NT2/D1 (cell line): ENCODE results near the gene TEX101.
"Not testable (repeated sequence)": the region's sequence is repeated elsewhere in the genome, so short reads cannot be mapped to it uniquely, and the experiment has no call there.

ENCODE experiments used
- DNase-seq: peaks from one replicate; pipeline ENCODE4 v3.0.0-alpha.2; 2011; ENCODE audit warnings: low read depth, low spot score
- H3K27me3 ChIP-seq: 2 replicates; pipeline ENCODE4 v1.6.0; 2011; ENCODE audit warnings: mild to moderate bottlenecking; ENCODE audit not compliant: insufficient read length, insufficient read depth
- H3K36me3 ChIP-seq: 2 replicates; pipeline ENCODE4 v1.6.1; 2011; ENCODE audit warnings: mild to moderate bottlenecking, low read length, mixed read lengths; ENCODE audit not compliant: insufficient read depth, insufficient read length
- H3K4me1 ChIP-seq: 2 replicates; pipeline ENCODE4 v1.5.1; 2011; ENCODE audit not compliant: insufficient read depth, insufficient read length
- H3K4me3 ChIP-seq: 2 replicates; pipeline ENCODE4 v1.5.1; 2011; ENCODE audit warnings: low read depth; ENCODE audit not compliant: insufficient read length
- H3K9ac ChIP-seq: 2 replicates; pipeline ENCODE4 v1.6.0; 2011; ENCODE audit warnings: low read depth; ENCODE audit not compliant: insufficient read length
- H3K9me3 ChIP-seq: 2 replicates; pipeline ENCODE4 v1.5.1; 2011; ENCODE audit warnings: mild to moderate bottlenecking, low read length; ENCODE audit not compliant: insufficient read depth
- SUZ12 ChIP-seq: IDR thresholded peaks from 2 replicates; pipeline ENCODE4 v1.6.1; 2011; ENCODE audit not compliant: insufficient read length, insufficient read depth; ENCODE audit errors: extremely low read depth
- YY1 ChIP-seq: IDR thresholded peaks from 2 replicates; pipeline ENCODE4 v1.6.1; 2011; ENCODE audit not compliant: insufficient read length, insufficient read depth
- ZNF274 ChIP-seq: IDR thresholded peaks from 2 replicates; pipeline ENCODE4 v1.6.1; 2011; ENCODE audit warnings: mild to moderate bottlenecking, low read depth, low read length

TEX101 gene

GRCh38 chr19:43433358-43433673 lies 18.6 kb downstream of the TEX101 start:
- Histone ChIP-seq H3K36me3 (no peaks in the 10 kb centered on the region), H3K4me3 (no peak overlapping the region), H3K27me3 (no peaks in the 10 kb centered on the region), H3K9ac (no peak overlapping the region), H3K9me3 (no peaks in the 10 kb centered on the region), H3K4me1 (no peaks in the 10 kb centered on the region)
- TF ChIP-seq ZNF274: no peak
- DNase-seq: no peak

- DNase-seq: no peak
- no peaks in the 10 kb centered on the region for H3K36me3 ChIP-seq
- H3K4me1 ChIP-seq: no peaks in the 10 kb centered on the region
- no peak overlapping the region for H3K4me3 ChIP-seq
- H3K9me3 ChIP-seq: no peaks in the 10 kb centered on the region
- no peak overlapping the region for H3K9ac ChIP-seq
- H3K27me3 ChIP-seq: no peaks in the 10 kb centered on the region
- TF ChIP-seq ZNF274 (no peak), SUZ12 (no peak), YY1 (no peak)
These were observed 19.0 kb downstream of the TEX101 start for GRCh38 chr19:43433689-43434088.

GRCh38 chr19:43435775-43436174 lies 21.1 kb downstream of the TEX101 start:
- no peak for TF ChIP-seq YY1
- TF ChIP-seq ZNF274: no peak
- TF ChIP-seq SUZ12: no peak
- H3K9me3 ChIP-seq: no peaks in the 10 kb centered on the region
- DNase-seq: no peak
- H3K4me3 ChIP-seq: no peak overlapping the region
- H3K27me3 ChIP-seq: no peaks in the 10 kb centered on the region
- no peaks in the 10 kb centered on the region for H3K36me3 ChIP-seq
- H3K9ac ChIP-seq: no peak overlapping the region
- H3K4me1 ChIP-seq: no peaks in the 10 kb centered on the region

- H3K9me3 ChIP-seq, H3K4me3 ChIP-seq, H3K4me1 ChIP-seq, H3K9ac ChIP-seq, H3K36me3 ChIP-seq, DNase-seq, H3K27me3 ChIP-seq: not testable (repeated sequence)
These were observed 22.6 kb downstream of the TEX101 start for GRCh38 chr19:43437284-43437683.

GRCh38 chr19:43437712-43438111 lies 23.0 kb downstream of the TEX101 start:
- Histone ChIP-seq H3K27me3 (no peaks in the 10 kb centered on the region), H3K9me3 (no peaks in the 10 kb centered on the region), H3K36me3 (no peaks in the 10 kb centered on the region), H3K4me3 (no peak overlapping the region), H3K9ac (no peak overlapping the region), H3K4me1 (no peaks in the 10 kb centered on the region)
- DNase-seq: no peak
- TF ChIP-seq SUZ12 (no peak), YY1 (no peak), ZNF274 (no peak)

- Histone ChIP-seq H3K4me1 (no peaks in the 10 kb centered on the region), H3K9ac (no peak overlapping the region), H3K9me3 (no peaks in the 10 kb centered on the region), H3K36me3 (no peaks in the 10 kb centered on the region), H3K4me3 (no peak overlapping the region), H3K27me3 (no peaks in the 10 kb centered on the region)
- TF ChIP-seq YY1: no peak
- no peak for TF ChIP-seq SUZ12
- no peak for TF ChIP-seq ZNF274
- DNase-seq: no peak
These were observed 23.8 kb downstream of the TEX101 start for GRCh38 chr19:43438291-43439031.

GRCh38 chr19:43439032-43439708 lies 24.5 kb downstream of the TEX101 start:
- TF ChIP-seq YY1: no peak
- TF ChIP-seq SUZ12: no peak
- TF ChIP-seq ZNF274: no peak
- Histone ChIP-seq H3K9me3 (no peaks in the 10 kb centered on the region), H3K9ac (no peak overlapping the region), H3K4me1 (no peaks in the 10 kb centered on the region), H3K27me3 (no peaks in the 10 kb centered on the region), H3K36me3 (no peaks in the 10 kb centered on the region), H3K4me3 (no peak overlapping the region)
- no peak for DNase-seq

- Histone ChIP-seq H3K4me3 (no peak overlapping the region), H3K36me3 (no peaks in the 10 kb centered on the region), H3K9ac (no peak overlapping the region), H3K9me3 (no peaks in the 10 kb centered on the region), H3K27me3 (no peaks in the 10 kb centered on the region), H3K4me1 (no peaks in the 10 kb centered on the region)
- no peak for DNase-seq
- TF ChIP-seq SUZ12: no peak
These were observed 25.0 kb downstream of the TEX101 start for GRCh38 chr19:43439709-43440063.
